IMR-90 (cell line): ENCODE results near the gene NOS1AP. TPM values are rescaled to one million over a fixed set of nuclear protein-coding genes. Genes with fewer than 3 reads are reported as not detected.

ENCODE experiments used
- ATAC-seq: fragments of 200-7000 bp; cut with Tn5 transposase; 2 replicates; pipeline ENCODE4 v1.9.1; 2020; ENCODE audit warnings: low read depth, mild to moderate bottlenecking, moderate library complexity
- BruUV-seq: library from RNA; stranded (reverse); fragments of 400-500 nt; replicated peaks from 2 replicates; lab custom pipeline; 2021; lab: Mats Ljungman, UMichigan
- CTCF ChIA-PET: fragments of 300-600 bp; formaldehyde crosslinking; extraction: SDS; loops from one replicate; lab custom pipeline; 2021; ENCODE audit warnings: antibody characterized with exemption; lab: Yijun Ruan, JAX
- POLR2A ChIA-PET: fragments of 300-600 bp; sonication (Branson Sonifier 250); formaldehyde crosslinking; loops from one replicate; lab custom pipeline; 2022; ENCODE audit warnings: antibody characterized with exemption; ENCODE audit not compliant: unreplicated experiment; lab: Charles Lee
- DNase-seq: peaks from one replicate; pipeline ENCODE4 v3.0.0; 2013
- H2AFZ ChIP-seq: replicated peaks from 2 replicates; pipeline ENCODE3; 2013; ENCODE audit warnings: low read length, mild to moderate bottlenecking; ENCODE audit not compliant: poor library complexity
- H2AK5ac ChIP-seq: 2 replicates; pipeline ENCODE4 v1.6.1; 2013; ENCODE audit warnings: low read depth, low read length, inconsistent platforms
- H2AK9ac ChIP-seq: replicated peaks from 2 replicates; pipeline ENCODE3; 2013; ENCODE audit warnings: mild to moderate bottlenecking, low read depth, low read length, moderate library complexity; ENCODE audit not compliant: poor library complexity
- H2BK120ac ChIP-seq: 2 replicates; pipeline ENCODE4 v1.6.1; 2013; ENCODE audit warnings: low read depth, low read length, inconsistent platforms
- H2BK15ac ChIP-seq: 3 replicates; pipeline ENCODE4 v1.6.1; 2013; ENCODE audit warnings: low read depth, low read length, inconsistent platforms
- H2BK20ac ChIP-seq: 2 replicates; pipeline ENCODE4 v1.6.1; 2013; ENCODE audit warnings: low read depth, mild to moderate bottlenecking, inconsistent platforms, low read length, moderate library complexity
- H2BK5ac ChIP-seq: 2 replicates; pipeline ENCODE4 v1.6.1; 2013; ENCODE audit warnings: mild to moderate bottlenecking, low read depth, low read length, inconsistent platforms; ENCODE audit not compliant: poor library complexity, severe bottlenecking
- H3K14ac ChIP-seq: replicated peaks from 2 replicates; pipeline ENCODE4 v1.6.1; 2013; ENCODE audit warnings: low read depth, low read length, inconsistent platforms
- H3K18ac ChIP-seq: 2 replicates; pipeline ENCODE4 v1.6.1; 2013; ENCODE audit warnings: low read depth, low read length, control low read depth
- H3K23ac ChIP-seq: 2 replicates; pipeline ENCODE4 v1.6.1; 2013; ENCODE audit warnings: low read depth, low read length, inconsistent platforms
- H3K27ac ChIP-seq: 2 replicates; pipeline ENCODE4 v1.5.1; 2013; ENCODE audit warnings: mild to moderate bottlenecking, control low read depth, low read length; ENCODE audit not compliant: insufficient read depth
- H3K27me3 ChIP-seq: 2 replicates; pipeline ENCODE4 v1.6.1; 2013; ENCODE audit warnings: low read length; ENCODE audit not compliant: control insufficient read depth, insufficient read depth
- H3K36me3 ChIP-seq: 2 replicates; pipeline ENCODE4 v1.6.1; 2013; ENCODE audit warnings: low read length, mixed read lengths; ENCODE audit not compliant: control insufficient read depth, insufficient read depth
- H3K4ac ChIP-seq: 2 replicates; pipeline ENCODE4 v1.6.1; 2013; ENCODE audit warnings: low read depth, low read length, inconsistent platforms
- H3K4me1 ChIP-seq: 2 replicates; pipeline ENCODE4 v1.6.1; 2013; ENCODE audit warnings: low read length, mixed read lengths; ENCODE audit not compliant: control insufficient read depth, insufficient read depth
- H3K4me2 ChIP-seq: 2 replicates; pipeline ENCODE4 v1.6.1; 2013; ENCODE audit warnings: low read depth, mild to moderate bottlenecking, control low read depth, low read length, moderate library complexity
- H3K4me3 ChIP-seq: 2 replicates; pipeline ENCODE4 v1.5.1; 2013; ENCODE audit warnings: low read depth, mild to moderate bottlenecking, control low read depth, low read length, moderate library complexity; ENCODE audit not compliant: insufficient read depth
- H3K56ac ChIP-seq: 2 replicates; pipeline ENCODE4 v1.6.1; 2013; ENCODE audit warnings: low read length, inconsistent platforms; ENCODE audit not compliant: insufficient read depth; ENCODE audit errors: extremely low read depth
- H3K79me1 ChIP-seq, 2 experiments: 2 replicates each; pipeline ENCODE4 v1.6.1; 2013; ENCODE audit warnings: low read length in 2 of 2, inconsistent platforms in 1 of 2, low read depth in 1 of 2
- H3K9ac ChIP-seq: 2 replicates; pipeline ENCODE4 v1.6.1; 2013; ENCODE audit warnings: low read depth, low read length, control low read depth
- H3K9me1 ChIP-seq: 2 replicates; pipeline ENCODE4 v1.6.1; 2013; ENCODE audit warnings: low read length, inconsistent platforms; ENCODE audit not compliant: insufficient read depth
- H3K9me3 ChIP-seq: 2 replicates; pipeline ENCODE4 v1.6.1; 2013; ENCODE audit warnings: low read length; ENCODE audit not compliant: control insufficient read depth, insufficient read depth
- H4K20me1 ChIP-seq: 2 replicates; pipeline ENCODE4 v1.6.1; 2013; ENCODE audit warnings: low read length, inconsistent platforms; ENCODE audit not compliant: insufficient read depth
- H4K5ac ChIP-seq: 2 replicates; pipeline ENCODE4 v1.6.1; 2013; ENCODE audit warnings: mild to moderate bottlenecking, low read depth, low read length, control low read depth
- H4K8ac ChIP-seq, 2 experiments: 2 replicates each; pipeline ENCODE4 v1.6.1; 2013; ENCODE audit warnings: low read depth in 2 of 2, low read length in 2 of 2, control low read depth in 1 of 2, inconsistent platforms in 1 of 2
- H4K91ac ChIP-seq: 2 replicates; pipeline ENCODE4 v1.6.1; 2013; ENCODE audit warnings: low read depth, low read length, inconsistent platforms; ENCODE audit not compliant: insufficient read depth
- CEBPB ChIP-seq: IDR thresholded peaks from 2 replicates; pipeline ENCODE4 v1.6.1; 2012; ENCODE audit warnings: low read depth, low read length, improper control_type of control experiment
- RCOR1 ChIP-seq: IDR thresholded peaks from 2 replicates; pipeline ENCODE4 v1.6.1; 2012; ENCODE audit warnings: mild to moderate bottlenecking, low read length, improper control_type of control experiment; ENCODE audit not compliant: insufficient replicate concordance
- RFX5 ChIP-seq: IDR thresholded peaks from 2 replicates; pipeline ENCODE4 v1.8.0; 2012; ENCODE audit warnings: low read depth, mild to moderate bottlenecking, low read length, moderate library complexity
- WGBS, 2 experiments: methylation state at CpG; one replicate each; pipeline versions ENCODE4 v1.1.5 to v1.1.7; 2013; ENCODE audit warnings: missing lambda C conversion rate in 2 of 2; ENCODE audit not compliant: insufficient read length in 1 of 2; ENCODE audit errors: extremely low coverage in 2 of 2; 5-methylcytosine and 5-hydroxymethylcytosine counted together
- dilution Hi-C: fragments of 300-500 bp; cut with HindIII; formaldehyde crosslinking; loops from one replicate; pipeline ENCODE4 v1.14.3; 2018; ENCODE audit warnings: low sequenced_read_pairs; ENCODE audit not compliant: unreplicated experiment
- in situ Hi-C: fragments of 300-500 bp; cut with MboI; formaldehyde crosslinking; loops from 3 replicates; pipeline ENCODE4 v1.14.3; 2019; ENCODE audit warnings: low sequenced_read_pairs, inconsistent platforms, mixed read lengths
- intact Hi-C: fragments of 100-400 bp; cut with micrococcal nuclease; formaldehyde crosslinking; loops from 2 replicates; pipeline ENCODE4 v1.10.0; 2022
- polyA plus RNA-seq, 3 experiments: library from polyadenylated mRNA; depleted of rRNA; stranded (reverse); fragments of >200 nt; gene quantifications; 2 replicates each; pipeline ENCODE4 v1.2.3, GENCODE V29; 2012; ENCODE audit warnings: low replicate concordance in 1 of 3
- total RNA-seq: library from RNA; depleted of rRNA; stranded (reverse); fragments of >200 nt; gene quantifications from 2 replicates; pipeline ENCODE4 v1.2.3, GENCODE V29; 2012
- TF ChIP-seq, protein P1 (sequence below): fragments of 150-350 bp; IDR thresholded peaks from 2 replicates; pipeline ENCODE4 v1.6.1; 2017; ENCODE audit warnings: mild to moderate bottlenecking, antibody characterized with exemption, low read length, low read depth

Gene NOS1AP
- total and polyA plus RNA-seq, 2 of the 4 experiments (the other 2 are of a cell fraction), result 0.18 to 0.19 TPM

DNA sequence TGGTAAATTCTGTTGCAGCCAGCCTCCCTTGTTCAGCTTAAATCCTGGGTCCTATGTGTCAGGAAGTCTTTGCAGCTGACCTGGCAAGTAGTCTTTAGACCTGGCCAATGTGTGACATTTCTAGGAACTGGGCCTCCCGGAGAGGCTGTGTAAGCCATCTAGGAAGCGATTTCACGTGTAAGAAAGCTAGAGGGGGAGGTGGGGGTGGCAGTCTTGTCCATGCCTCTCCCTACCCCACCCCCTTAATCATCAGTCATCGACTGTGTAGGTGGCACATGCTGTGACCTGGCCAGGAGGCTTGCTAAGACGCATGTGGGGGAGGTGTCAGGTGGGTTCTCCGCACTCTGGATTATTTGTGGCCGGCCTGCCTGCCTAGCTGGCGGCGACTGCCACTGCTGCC, 320.5 kb downstream of the NOS1AP start (continued):
- TF ChIP-seq RFX5, result no peak
- no peak for TF ChIP-seq RCOR1
- TF ChIP-seq CEBPB, result no peak

GRCh38 chr1:162390396-162391185, 321.1 kb downstream of the NOS1AP start:
- Histone ChIP-seq H3K9me1 (no peaks in the 10 kb centered on the region), H3K27ac (no peak overlapping the region), H3K4me3 (no peak overlapping the region), H2BK5ac (no peak overlapping the region), H3K9ac (no peak overlapping the region), H2BK20ac (no peak overlapping the region), H3K4ac (no peak overlapping the region), H2AK5ac (no peak overlapping the region), H3K18ac (no peak overlapping the region), H2AFZ (no peak overlapping the region), H4K91ac (no peak overlapping the region), H4K5ac (no peak overlapping the region), H3K27me3 (peaks cover 26% of the 10 kb centered on the region), H3K4me1 (no peaks in the 10 kb centered on the region), H2AK9ac (no peak overlapping the region), H4K8ac (no peak overlapping the region), H3K36me3 (no peaks in the 10 kb centered on the region), H3K79me1 (no peaks in the 10 kb centered on the region), H3K9me3 (no peaks in the 10 kb centered on the region), H2BK120ac (no peak overlapping the region), H3K23ac (no peak overlapping the region), H3K4me2 (no peak overlapping the region), H3K56ac (no peak overlapping the region), H2BK15ac (no peak overlapping the region), H4K20me1 (no peaks in the 10 kb centered on the region), H3K14ac (no peak overlapping the region)
- in situ Hi-C loops (loop anchor here (5.0 to 25.0 kb wide), 2 partner anchors 333 to 603 kb away; no protein-coding TSS in a partner anchor), dilution Hi-C loops (no loop called here), intact Hi-C loops (loop anchor here (5.0 to 10.0 kb wide), 2 partner anchors 113 to 596 kb away; no protein-coding TSS in a partner anchor)
- DNase-seq, result no peak
- ATAC-seq, result no peak
- CTCF ChIA-PET, result interaction anchor here (0.8 to 3.9 kb wide), 3 partner anchors 33 to 335 kb away, joined by 3 to 18 read pairs (median 3); no protein-coding TSS in a partner anchor
- 72% methylated on average over 7 of the region's 15 CpGs; no CpG with 5 or more reads in 1 of the 2 experiments for WGBS, 2 experiments
- TF ChIP-seq CEBPB, result no peak
- TF ChIP-seq, protein P1, sequence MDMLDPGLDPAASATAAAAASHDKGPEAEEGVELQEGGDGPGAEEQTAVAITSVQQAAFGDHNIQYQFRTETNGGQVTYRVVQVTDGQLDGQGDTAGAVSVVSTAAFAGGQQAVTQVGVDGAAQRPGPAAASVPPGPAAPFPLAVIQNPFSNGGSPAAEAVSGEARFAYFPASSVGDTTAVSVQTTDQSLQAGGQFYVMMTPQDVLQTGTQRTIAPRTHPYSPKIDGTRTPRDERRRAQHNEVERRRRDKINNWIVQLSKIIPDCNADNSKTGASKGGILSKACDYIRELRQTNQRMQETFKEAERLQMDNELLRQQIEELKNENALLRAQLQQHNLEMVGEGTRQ, result no peak
- BruUV-seq, result no TSS peak
- POLR2A ChIA-PET, result no interaction called here
